Upper lobe of right lung (tissue), 1 donor: ENCODE measurements around the gene MOXD1. TPM values are rescaled to one million over a fixed set of nuclear protein-coding genes. Genes with fewer than 3 reads are reported as not detected.

Experiments used
- ATAC-seq: fragments of 200-7000 bp; cut with Tn5 transposase; one replicate; pipeline ENCODE4 v1.9.1; 2020; ENCODE audit warnings: mild to moderate bottlenecking, moderate library complexity
- DNase-seq: peaks from one replicate; pipeline ENCODE4 v3.0.0-alpha.2; 2020
- H3K27ac ChIP-seq: fragments of 200-600 bp; one replicate; pipeline ENCODE4 v1.8.0; 2022
- H3K27me3 ChIP-seq: fragments of 200-600 bp; one replicate; pipeline ENCODE4 v1.8.0; 2022; ENCODE audit warnings: mild to moderate bottlenecking
- H3K36me3 ChIP-seq: fragments of 200-600 bp; one replicate; pipeline ENCODE4 v1.8.0; 2022
- H3K4me1 ChIP-seq: fragments of 200-600 bp; one replicate; pipeline ENCODE4 v1.8.0; 2022
- H3K4me3 ChIP-seq: fragments of 200-600 bp; one replicate; pipeline ENCODE4 v1.8.0; 2022; ENCODE audit warnings: mild to moderate bottlenecking
- H3K9me3 ChIP-seq: fragments of 200-600 bp; one replicate; pipeline ENCODE4 v1.8.0; 2022
- intact Hi-C: fragments of 100-400 bp; cut with DNase I; formaldehyde crosslinking; loops from one replicate; pipeline ENCODE4 v1.11.0; 2022
- long read RNA-seq: library from polyadenylated mRNA; unstranded; transcript quantifications from one replicate; pipeline ENCODE4 v2.0.0, GENCODE V29; 2021
- total RNA-seq: library from RNA; stranded (reverse); fragmentation: NEBNext Ultra II Directional; extraction: Animal tissue kit (Norgen Biotek cat#: 25700); gene quantifications from one replicate; pipeline ENCODE4 v1.2.1, GENCODE V29; 2021
- TF ChIP-seq, protein P1 (sequence below): fragments of 200-600 bp; IDR thresholded peaks from one replicate; pipeline ENCODE4 v1.8.0; 2022; ENCODE audit warnings: antibody characterized with exemption
- donor health status: DM: no; HTN: yes; CAD: no; lungs with severe emphysema.

Gene MOXD1
- total RNA-seq: 24.0 TPM
- long read RNA-seq, transcript MOXD1-202 (12 exons, 3,059 nt): major isoform, 26 of 36 reads
- long read RNA-seq, partial matches to known transcripts: 5 of 36 reads
- long read RNA-seq, other reads (novel, unspliced or antisense): 5 of 36 reads

DNA sequence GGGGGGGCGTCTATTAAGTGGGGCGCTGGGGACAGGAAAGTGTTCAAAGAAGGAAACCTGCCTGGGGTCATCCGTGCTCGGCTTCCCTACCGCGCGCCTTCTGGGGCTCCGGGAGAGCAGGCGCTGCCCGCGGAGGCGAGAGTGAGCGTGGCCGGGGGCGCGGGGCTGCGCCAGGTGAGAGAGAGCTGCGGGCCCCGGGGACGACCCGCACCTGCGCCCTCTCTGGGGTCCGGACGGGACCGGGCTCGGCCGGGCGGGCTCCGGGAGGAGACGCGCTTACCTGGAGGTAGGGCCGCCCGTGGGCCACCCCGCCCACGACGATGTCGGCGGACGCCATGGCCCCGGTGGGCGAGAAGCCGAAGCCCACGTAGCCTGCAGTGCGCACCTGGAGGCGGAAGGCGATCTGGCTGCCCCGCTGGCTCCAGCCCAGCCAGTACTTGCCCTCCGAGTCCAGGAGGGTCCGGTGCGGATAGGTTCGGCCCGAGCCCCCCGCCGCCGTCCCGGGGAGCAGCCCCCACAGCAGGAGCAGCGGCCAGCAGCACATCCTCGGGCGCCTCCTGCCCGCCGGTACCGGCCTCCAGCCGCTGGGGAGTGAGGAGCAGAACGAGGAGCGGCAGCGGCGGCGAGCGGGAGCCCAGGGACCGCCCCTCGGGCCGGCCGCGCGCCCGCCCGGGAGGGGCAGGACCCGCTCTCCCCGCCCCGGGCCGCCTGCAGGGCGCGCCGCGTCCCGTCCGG is at the start of gene MOXD1:
Gene MOXD1 (minus strand): TSS at position 593 of the 735 bp plus-strand sequence. CDS start 49 bp downstream, at position 544.
- peak within 1 kb of the TSS; percentile 65 for H3K4me3 ChIP-seq
- intact Hi-C loops: no loop called here
- peaks cover 24% of the 10 kb centered on the region for H3K27me3 ChIP-seq
- peak; percentile 96 for ATAC-seq
- H3K27ac ChIP-seq: peak within 1 kb of the TSS; percentile 63
- H3K4me1 ChIP-seq: no peaks in the 10 kb centered on the region
- TF ChIP-seq, protein P1, sequence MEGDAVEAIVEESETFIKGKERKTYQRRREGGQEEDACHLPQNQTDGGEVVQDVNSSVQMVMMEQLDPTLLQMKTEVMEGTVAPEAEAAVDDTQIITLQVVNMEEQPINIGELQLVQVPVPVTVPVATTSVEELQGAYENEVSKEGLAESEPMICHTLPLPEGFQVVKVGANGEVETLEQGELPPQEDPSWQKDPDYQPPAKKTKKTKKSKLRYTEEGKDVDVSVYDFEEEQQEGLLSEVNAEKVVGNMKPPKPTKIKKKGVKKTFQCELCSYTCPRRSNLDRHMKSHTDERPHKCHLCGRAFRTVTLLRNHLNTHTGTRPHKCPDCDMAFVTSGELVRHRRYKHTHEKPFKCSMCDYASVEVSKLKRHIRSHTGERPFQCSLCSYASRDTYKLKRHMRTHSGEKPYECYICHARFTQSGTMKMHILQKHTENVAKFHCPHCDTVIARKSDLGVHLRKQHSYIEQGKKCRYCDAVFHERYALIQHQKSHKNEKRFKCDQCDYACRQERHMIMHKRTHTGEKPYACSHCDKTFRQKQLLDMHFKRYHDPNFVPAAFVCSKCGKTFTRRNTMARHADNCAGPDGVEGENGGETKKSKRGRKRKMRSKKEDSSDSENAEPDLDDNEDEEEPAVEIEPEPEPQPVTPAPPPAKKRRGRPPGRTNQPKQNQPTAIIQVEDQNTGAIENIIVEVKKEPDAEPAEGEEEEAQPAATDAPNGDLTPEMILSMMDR: no peak
- DNase-seq: peak; percentile 75
- H3K36me3 ChIP-seq: no peaks in the 10 kb centered on the region
- H3K9me3 ChIP-seq: no peaks in the 10 kb centered on the region

DNA sequence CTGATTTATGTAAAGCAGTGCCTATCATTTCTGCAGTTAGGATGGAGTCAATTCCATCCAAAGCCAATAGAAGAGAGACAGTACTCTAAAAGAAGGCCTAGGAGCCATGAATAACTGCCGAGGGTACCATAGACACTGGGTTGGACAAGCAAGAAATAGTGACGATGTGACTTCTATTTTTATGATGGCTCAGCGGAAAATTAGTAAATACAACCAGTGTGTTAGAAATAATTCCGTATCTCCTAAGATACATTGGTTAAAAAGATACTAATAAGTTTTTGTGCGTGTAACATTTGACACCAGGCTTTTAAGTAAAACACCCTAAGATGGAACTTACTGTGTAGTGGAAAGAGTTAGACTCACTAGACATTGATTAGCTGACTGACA is 45.6 kb upstream of the MOXD1 start:
- DNase-seq (no peak), ATAC-seq (no peak)
- Histone ChIP-seq H3K9me3 (peaks cover 6% of the 10 kb centered on the region), H3K27me3 (no peaks in the 10 kb centered on the region), H3K4me3 (no peak overlapping the region), H3K4me1 (no peaks in the 10 kb centered on the region), H3K36me3 (no peaks in the 10 kb centered on the region), H3K27ac (no peak overlapping the region)
- TF ChIP-seq, protein P1: no peak
- intact Hi-C loops: no loop called here

DNA sequence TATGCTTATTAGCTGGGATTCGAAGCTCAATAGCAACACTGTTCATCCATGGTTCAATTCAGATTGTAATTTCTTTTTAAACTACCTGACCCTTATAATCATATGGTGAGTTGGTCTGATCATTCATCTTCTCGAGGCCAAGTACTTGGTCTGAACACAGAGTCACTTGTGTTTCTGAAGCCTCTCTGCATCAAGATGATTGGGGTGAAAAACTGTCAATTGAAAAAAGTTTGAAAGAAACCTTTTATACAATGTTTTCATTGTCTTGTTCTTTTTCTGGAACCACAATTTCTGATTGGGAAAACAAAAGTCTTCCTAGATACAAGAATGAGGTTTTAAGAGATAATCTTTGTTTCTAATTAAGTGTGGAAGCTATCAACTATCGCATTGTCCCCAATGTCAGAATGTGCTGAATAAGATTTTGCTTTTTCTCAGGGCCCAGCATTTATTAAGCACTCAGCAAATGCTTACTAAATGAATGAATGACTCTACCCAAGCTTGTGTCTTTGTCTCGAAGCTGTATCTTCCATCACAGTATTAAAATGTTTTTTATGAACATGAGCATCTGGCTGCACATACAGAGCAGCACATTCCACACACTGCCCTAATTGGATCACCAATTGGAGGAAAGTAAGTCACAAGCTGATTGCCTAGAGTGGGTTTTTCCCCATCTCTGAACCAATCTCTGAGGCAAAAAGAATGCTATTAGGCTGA is 45.0 kb upstream of the MOXD1 start:
- no peak overlapping the region for H3K27ac ChIP-seq
- peaks cover 9% of the 10 kb centered on the region for H3K9me3 ChIP-seq
- TF ChIP-seq, protein P1: no peak
- no peaks in the 10 kb centered on the region for H3K4me1 ChIP-seq
- H3K27me3 ChIP-seq: no peaks in the 10 kb centered on the region
- intact Hi-C loops: no loop called here
- no peaks in the 10 kb centered on the region for H3K36me3 ChIP-seq
- no peak overlapping the region for H3K4me3 ChIP-seq
- no peak for DNase-seq
- ATAC-seq: no peak

DNA sequence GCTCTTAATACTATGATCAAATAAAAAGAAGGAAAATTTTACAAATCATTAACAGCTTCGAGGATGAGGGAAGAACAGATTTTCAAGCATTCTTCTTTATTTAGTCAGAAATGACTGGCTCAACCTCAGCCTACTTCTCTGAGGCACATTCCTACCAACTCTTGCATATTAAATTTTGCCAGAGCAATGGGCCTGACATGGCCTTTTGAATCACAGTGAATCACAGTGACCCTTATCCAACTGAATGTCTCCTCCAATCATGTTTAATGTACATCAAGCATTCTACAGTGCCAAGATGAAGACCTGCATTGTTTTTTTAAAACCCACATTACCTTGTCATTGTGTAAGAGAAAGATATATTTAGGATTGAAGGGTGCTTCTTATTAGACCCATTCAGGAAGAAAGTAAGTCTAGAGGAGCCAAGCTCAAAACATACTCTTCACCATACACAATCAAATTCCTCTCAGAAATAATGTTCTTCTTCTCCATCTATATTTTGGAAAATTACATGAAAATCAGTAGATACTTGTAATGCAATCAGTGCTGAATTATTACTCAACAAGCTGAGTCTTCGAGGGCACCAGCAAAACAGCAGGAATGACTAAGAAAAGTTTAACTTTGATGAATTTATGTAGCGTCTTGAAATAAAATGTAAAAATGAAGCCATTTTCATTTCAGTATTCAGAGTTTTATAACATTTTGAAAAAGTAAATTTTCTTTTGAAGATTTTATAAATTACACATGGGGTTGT is 44.1 kb upstream of the MOXD1 start:
- intact Hi-C loops: no loop called here
- no peak for ATAC-seq
- TF ChIP-seq, protein P1: no peak
- Histone ChIP-seq H3K36me3 (no peaks in the 10 kb centered on the region), H3K9me3 (peaks cover 9% of the 10 kb centered on the region), H3K27ac (no peak overlapping the region), H3K4me1 (no peaks in the 10 kb centered on the region), H3K27me3 (no peaks in the 10 kb centered on the region), H3K4me3 (no peak overlapping the region)
- DNase-seq: no peak

DNA sequence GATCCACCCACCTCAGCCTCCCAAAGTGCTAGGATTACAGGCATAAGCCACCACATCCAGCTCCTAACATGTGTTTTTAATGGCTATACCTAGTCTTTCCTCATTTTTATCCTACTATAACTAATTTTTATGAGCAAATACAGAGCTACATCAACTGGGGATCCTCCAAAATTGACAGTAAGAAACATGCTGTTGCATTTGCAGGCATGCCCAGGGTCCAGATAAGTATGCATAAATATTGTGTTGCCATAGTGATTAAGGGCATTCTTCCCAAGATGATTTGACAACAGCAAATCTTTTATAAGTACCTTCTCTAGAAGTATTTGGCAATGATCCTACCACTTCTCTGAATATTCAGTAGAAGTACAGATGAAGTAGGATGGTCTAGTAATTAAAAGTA is 41.9 kb upstream of the MOXD1 start:
- H3K9me3 ChIP-seq: peaks cover 9% of the 10 kb centered on the region
- DNase-seq: no peak
- no peak overlapping the region for H3K4me3 ChIP-seq
- no peaks in the 10 kb centered on the region for H3K36me3 ChIP-seq
- no peak overlapping the region for H3K27ac ChIP-seq
- no peak for ATAC-seq
- intact Hi-C loops: no loop called here
- TF ChIP-seq, protein P1: no peak
- no peaks in the 10 kb centered on the region for H3K27me3 ChIP-seq
- H3K4me1 ChIP-seq: no peaks in the 10 kb centered on the region
